Uterus (tissue), 4 donors: ENCODE measurements around the gene SPECC1. TPM values are rescaled to one million over a fixed set of nuclear protein-coding genes. Genes with fewer than 3 reads are reported as not detected.
"Not testable (repeated sequence)": the region's sequence is repeated elsewhere in the genome, so short reads cannot be mapped to it uniquely, and the experiment has no call there.

Source experiments
- DNase-seq, 2 donors: peaks; one replicate each; pipeline ENCODE4 v3.0.0-alpha.2; 2019 to 2020
- H3K27ac ChIP-seq, 2 donors: fragments of 200-600 bp; sonication (generic); 1 replicate in 1 of 2; 2 replicates in 1 of 2; pipeline ENCODE4 v1.5.1; 2016 to 2018
- H3K27me3 ChIP-seq, 2 donors: fragments of 200-600 bp; sonication (generic); one replicate each; pipeline ENCODE4 v1.5.1; 2018 to 2019; ENCODE audit warnings: control low read depth in 1 of 2
- H3K36me3 ChIP-seq, 2 donors: fragments of 200-600 bp; sonication (generic); one replicate each; pipeline ENCODE4 v1.5.1; 2019; ENCODE audit warnings: control low read depth in 1 of 2
- H3K4me1 ChIP-seq, 2 donors: fragments of 200-600 bp; sonication (generic); one replicate each; pipeline ENCODE4 v1.5.1; 2018 to 2019; ENCODE audit warnings: control low read depth in 1 of 2
- H3K4me3 ChIP-seq, 2 donors: fragments of 200-600 bp; sonication (generic); 1 replicate in 1 of 2; 2 replicates in 1 of 2; pipeline ENCODE4 v1.5.1; 2018 to 2019; ENCODE audit warnings: mild to moderate bottlenecking in 1 of 2
- H3K9me3 ChIP-seq, 2 donors: fragments of 200-600 bp; sonication (generic); one replicate each; pipeline ENCODE4 v1.5.1; 2019; ENCODE audit warnings: control low read depth in 1 of 2
- CTCF ChIP-seq, 4 experiments: fragments of 200-600 bp in 2 of 4; fragments of 450-650 bp in 2 of 4; sonication (generic) in 2 of 4; IDR thresholded peaks; one replicate each; pipeline ENCODE4 v1.5.1; 2016 to 2019; ENCODE audit warnings: antibody characterized with exemption in 4 of 4, mild to moderate bottlenecking in 2 of 4, moderate library complexity in 1 of 4
- POLR2A ChIP-seq, 2 donors: fragments of 450-650 bp; IDR thresholded peaks; one replicate each; pipeline ENCODE4 v1.6.1; 2016; ENCODE audit warnings: antibody characterized with exemption in 2 of 2, mild to moderate bottlenecking in 1 of 2, moderate library complexity in 1 of 2
- intact Hi-C: fragments of 100-400 bp; cut with DNase I; formaldehyde crosslinking; loops from one replicate; pipeline ENCODE4 v1.15.1; 2023; ENCODE audit warnings: low total_unique reads
- total RNA-seq, 4 donors: library from RNA; depleted of rRNA in 3 of 4; stranded (reverse); fragments of >200 nt in 3 of 4; gene quantifications; one replicate each; pipeline versions ENCODE4 v1.1.0 to v1.2.4, GENCODE V29; 2014 to 2023
- donor health status: DM: yes; HTN: yes; CAD: no.

Gene SPECC1
- total RNA-seq, 4 donors from 2014 or later, result 22.6 to 63.0 (median 44.0) TPM

GRCh38 chr17:20012017-20012536, 2.9 kb downstream of the SPECC1 start:
- intact Hi-C loops, result no loop called here
- H3K4me3 ChIP-seq, result no peak overlapping the region
- H3K36me3 ChIP-seq, result no peaks in the 10 kb centered on the region
- H3K27me3 ChIP-seq, result no peaks in the 10 kb centered on the region
- DNase-seq, result no peak
- H3K9me3 ChIP-seq, result no peaks in the 10 kb centered on the region
- TF ChIP-seq POLR2A (IDR thresholded peaks at IDR 0.05), result no peak
- no peak for TF ChIP-seq CTCF (IDR thresholded peaks at IDR 0.05)
- no peak overlapping the region for H3K27ac ChIP-seq
- H3K4me1 ChIP-seq, result no peaks in the 10 kb centered on the region

GRCh38 chr17:20016475-20016992, 7.4 kb downstream of the SPECC1 start:
- H3K4me3 ChIP-seq, H3K9me3 ChIP-seq, H3K27me3 ChIP-seq, H3K4me1 ChIP-seq, DNase-seq, intact Hi-C loops, H3K27ac ChIP-seq, H3K36me3 ChIP-seq: not testable (repeated sequence)

GRCh38 chr17:20022701-20023100, 13.5 kb downstream of the SPECC1 start:
- no peak overlapping the region for H3K4me3 ChIP-seq
- intact Hi-C loops, result no loop called here
- no peak overlapping the region for H3K27ac ChIP-seq
- H3K36me3 ChIP-seq, result no peaks in the 10 kb centered on the region
- TF ChIP-seq CTCF (IDR thresholded peaks at IDR 0.05) (no peak), POLR2A (IDR thresholded peaks at IDR 0.05) (no peak)
- H3K4me1 ChIP-seq, result no peaks in the 10 kb centered on the region
- no peak for DNase-seq
- no peaks in the 10 kb centered on the region for H3K9me3 ChIP-seq
- no peaks in the 10 kb centered on the region for H3K27me3 ChIP-seq

GRCh38 chr17:20026960-20027359, 17.8 kb downstream of the SPECC1 start:
- no peaks in the 10 kb centered on the region for H3K27me3 ChIP-seq
- no peak for DNase-seq
- H3K27ac ChIP-seq, result no peak overlapping the region
- no peaks in the 10 kb centered on the region for H3K36me3 ChIP-seq
- no peaks in the 10 kb centered on the region for H3K9me3 ChIP-seq
- TF ChIP-seq CTCF (IDR thresholded peaks at IDR 0.05) (no peak), POLR2A (IDR thresholded peaks at IDR 0.05) (no peak)
- no peak overlapping the region for H3K4me3 ChIP-seq
- intact Hi-C loops, result no loop called here
- H3K4me1 ChIP-seq, result no peaks in the 10 kb centered on the region

- TF ChIP-seq CTCF (IDR thresholded peaks at IDR 0.05), result no peak
- no peak for TF ChIP-seq POLR2A (IDR thresholded peaks at IDR 0.05)
- Histone ChIP-seq H3K27ac (no peak overlapping the region), H3K4me1 (no peaks in the 10 kb centered on the region), H3K36me3 (no peaks in the 10 kb centered on the region), H3K9me3 (no peaks in the 10 kb centered on the region), H3K4me3 (no peak overlapping the region), H3K27me3 (no peaks in the 10 kb centered on the region)
- intact Hi-C loops, result no loop called here
- DNase-seq, result no peak
Observed at GRCh38 chr17:20028443-20028842, 19.3 kb downstream of the SPECC1 start.

- no peaks in the 10 kb centered on the region for H3K27me3 ChIP-seq
- no peak for TF ChIP-seq CTCF (IDR thresholded peaks at IDR 0.05)
- TF ChIP-seq POLR2A (IDR thresholded peaks at IDR 0.05), result no peak
Observed at GRCh38 chr17:20032636-20033035, 23.5 kb downstream of the SPECC1 start.

More at GRCh38 chr17:20032636-20033035, 23.5 kb downstream of the SPECC1 start:
- Histone ChIP-seq H3K4me3 (no peak overlapping the region), H3K27ac (no peak overlapping the region), H3K9me3 (no peaks in the 10 kb centered on the region), H3K36me3 (no peaks in the 10 kb centered on the region), H3K4me1 (no peaks in the 10 kb centered on the region)
- intact Hi-C loops, result no loop called here
- DNase-seq, result no peak
